ENCODE measurements around the gene VSIG10L2.

VSIG10L2 gene

GRCh38 chr11:126002181-126002580, 56.3 kb downstream of the VSIG10L2 start (continued):
- TF ChIP-seq, protein P1, sequence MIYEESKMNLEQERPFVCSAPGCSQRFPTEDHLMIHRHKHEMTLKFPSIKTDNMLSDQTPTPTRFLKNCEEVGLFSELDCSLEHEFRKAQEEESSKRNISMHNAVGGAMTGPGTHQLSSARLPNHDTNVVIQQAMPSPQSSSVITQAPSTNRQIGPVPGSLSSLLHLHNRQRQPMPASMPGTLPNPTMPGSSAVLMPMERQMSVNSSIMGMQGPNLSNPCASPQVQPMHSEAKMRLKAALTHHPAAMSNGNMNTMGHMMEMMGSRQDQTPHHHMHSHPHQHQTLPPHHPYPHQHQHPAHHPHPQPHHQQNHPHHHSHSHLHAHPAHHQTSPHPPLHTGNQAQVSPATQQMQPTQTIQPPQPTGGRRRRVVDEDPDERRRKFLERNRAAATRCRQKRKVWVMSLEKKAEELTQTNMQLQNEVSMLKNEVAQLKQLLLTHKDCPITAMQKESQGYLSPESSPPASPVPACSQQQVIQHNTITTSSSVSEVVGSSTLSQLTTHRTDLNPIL (CRISPR knock-in tag; IDR thresholded peaks at IDR 0.05; ENCODE audit: low read depth), result no peak
- no peak for TF ChIP-seq PPARA (CRISPR knock-in tag; IDR thresholded peaks at IDR 0.05; ENCODE audit: borderline replicate concordance)
- TF ChIP-seq TSHZ2 (CRISPR knock-in tag; IDR thresholded peaks at IDR 0.05), result no peak
- no peak for TF ChIP-seq ZNF70 (CRISPR knock-in tag; IDR thresholded peaks at IDR 0.05)

Data from SK-N-SH treated with all-trans-retinoic acid at 6 μM for 48 hours (cell line).